GM19043 (cell line): ENCODE data around the gene BAHD1.
"Not testable (repeated sequence)": the region's sequence is repeated elsewhere in the genome, so short reads cannot be mapped to it uniquely, and the experiment has no call there.

Source experiments
- ATAC-seq: cut with Tn5 transposase; IDR thresholded peaks from one replicate; pipeline ENCODE4 v1.9.1; 2021; ENCODE audit warnings: low read depth; ENCODE audit not compliant: unreplicated experiment

Gene BAHD1

DNA sequence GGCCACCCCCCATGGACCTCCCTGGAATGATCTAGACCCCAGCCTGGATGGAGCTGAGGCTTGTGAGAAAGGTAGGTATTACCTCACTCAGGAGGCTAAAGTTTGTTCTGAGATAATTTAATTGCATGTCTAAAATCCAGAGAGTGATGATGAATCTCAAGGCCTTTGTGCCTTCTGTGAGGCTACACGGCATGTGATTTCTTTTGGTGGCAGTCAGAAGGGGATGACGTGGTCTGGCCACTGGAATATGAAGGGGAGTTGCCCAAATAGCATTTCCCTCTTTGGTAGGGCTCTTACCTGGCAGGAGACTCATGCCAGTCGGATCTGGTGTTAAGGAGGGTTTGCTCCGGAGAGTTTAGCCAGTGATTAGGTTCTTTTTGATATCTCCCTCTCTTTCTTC, 2.5 kb downstream of the BAHD1 start:
- ATAC-seq: no peak

GRCh38 chr15:40443846-40444245, 3.1 kb downstream of the BAHD1 start:
- no peak for ATAC-seq

DNA sequence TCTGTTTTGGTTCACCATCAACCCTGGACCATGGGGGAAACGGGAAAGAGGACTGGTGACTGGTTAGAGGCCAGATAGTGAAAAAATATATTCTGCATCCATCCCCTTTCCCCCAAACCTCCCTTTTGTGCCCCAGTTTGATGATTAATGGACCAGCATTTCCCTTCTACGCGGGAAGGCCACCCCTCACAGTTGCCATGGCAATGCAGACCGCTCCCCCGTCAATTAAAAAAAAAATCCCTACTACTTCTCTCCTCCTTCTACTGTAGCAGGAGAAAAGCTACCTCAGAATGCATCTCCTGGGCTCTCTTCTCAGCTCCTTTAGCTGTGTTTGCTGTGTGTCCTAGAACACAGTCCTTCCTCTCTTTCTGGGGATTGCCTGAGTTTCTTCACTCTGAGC, 4.0 kb downstream of the BAHD1 start:
- ATAC-seq: no peak

DNA sequence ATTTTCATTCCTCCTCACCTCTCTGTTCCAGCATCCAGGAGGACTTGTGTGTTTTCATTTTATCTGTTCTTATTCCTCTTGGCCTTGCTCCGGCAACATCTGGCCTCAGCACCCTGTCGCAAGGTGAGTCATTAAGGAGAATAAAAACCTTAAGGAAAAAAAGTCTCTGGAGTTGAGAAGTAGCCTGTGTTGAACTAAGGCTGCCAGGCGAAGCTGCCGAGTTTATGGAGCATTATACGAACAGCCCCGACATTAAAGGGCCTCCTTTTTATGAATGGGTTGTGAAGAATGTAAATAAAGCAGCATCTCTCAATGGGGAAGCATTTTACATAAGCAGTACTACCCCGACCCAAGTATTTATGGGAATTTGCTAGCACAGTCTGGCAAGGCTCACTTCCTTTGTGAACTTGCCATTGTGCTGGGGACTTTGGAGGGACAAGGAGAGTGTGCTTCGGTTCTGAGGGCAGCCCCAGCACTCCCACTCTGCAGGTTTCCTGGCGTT, 4.7 kb downstream of the BAHD1 start:
- no peak for ATAC-seq

- ATAC-seq: no peak
Observed at GRCh38 chr15:40446144-40446543, 5.4 kb downstream of the BAHD1 start.

GRCh38 chr15:40448354-40448753, 7.6 kb downstream of the BAHD1 start:
- no peak for ATAC-seq

- no peak for ATAC-seq
Observed at GRCh38 chr15:40449275-40449674, 8.5 kb downstream of the BAHD1 start.

GRCh38 chr15:40450047-40450446, 9.3 kb downstream of the BAHD1 start:
- no peak for ATAC-seq

- no peak for ATAC-seq
Observed at GRCh38 chr15:40451527-40452158, 10.9 kb downstream of the BAHD1 start.

GRCh38 chr15:40452296-40453090, 11.7 kb downstream of the BAHD1 start:
- ATAC-seq: peak; percentile 70

- ATAC-seq: not testable (repeated sequence)
Observed at GRCh38 chr15:40453941-40454340, 13.2 kb downstream of the BAHD1 start.

DNA sequence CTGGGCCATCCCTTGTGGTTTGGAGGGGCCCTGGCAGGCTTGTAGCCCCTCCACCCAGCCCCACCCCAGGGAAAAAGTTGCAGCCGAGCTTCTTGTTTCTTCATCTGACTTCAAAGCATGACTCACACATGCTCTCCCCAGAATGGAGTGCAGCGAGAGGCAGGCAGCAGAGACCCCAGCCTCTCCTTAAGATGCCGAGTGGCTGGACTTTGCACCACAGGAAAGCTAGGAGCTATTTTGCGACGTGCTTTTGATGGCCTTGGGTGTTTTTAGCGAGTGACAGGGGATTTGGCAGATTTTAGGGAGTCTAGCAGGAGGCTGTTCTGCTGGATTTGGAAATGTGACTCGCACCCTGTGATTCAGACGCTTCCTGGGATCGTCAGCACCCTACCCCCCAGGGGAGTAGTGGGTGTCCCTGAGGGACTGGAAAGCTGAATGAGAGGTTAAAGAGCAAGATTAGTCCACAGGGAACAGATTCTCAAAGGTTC, 14.2 kb downstream of the BAHD1 start:
- no peak for ATAC-seq

GRCh38 chr15:40456299-40456712, 15.6 kb downstream of the BAHD1 start:
- no peak for ATAC-seq

- no peak for ATAC-seq
Observed at GRCh38 chr15:40456738-40457137, 16.0 kb downstream of the BAHD1 start.

DNA sequence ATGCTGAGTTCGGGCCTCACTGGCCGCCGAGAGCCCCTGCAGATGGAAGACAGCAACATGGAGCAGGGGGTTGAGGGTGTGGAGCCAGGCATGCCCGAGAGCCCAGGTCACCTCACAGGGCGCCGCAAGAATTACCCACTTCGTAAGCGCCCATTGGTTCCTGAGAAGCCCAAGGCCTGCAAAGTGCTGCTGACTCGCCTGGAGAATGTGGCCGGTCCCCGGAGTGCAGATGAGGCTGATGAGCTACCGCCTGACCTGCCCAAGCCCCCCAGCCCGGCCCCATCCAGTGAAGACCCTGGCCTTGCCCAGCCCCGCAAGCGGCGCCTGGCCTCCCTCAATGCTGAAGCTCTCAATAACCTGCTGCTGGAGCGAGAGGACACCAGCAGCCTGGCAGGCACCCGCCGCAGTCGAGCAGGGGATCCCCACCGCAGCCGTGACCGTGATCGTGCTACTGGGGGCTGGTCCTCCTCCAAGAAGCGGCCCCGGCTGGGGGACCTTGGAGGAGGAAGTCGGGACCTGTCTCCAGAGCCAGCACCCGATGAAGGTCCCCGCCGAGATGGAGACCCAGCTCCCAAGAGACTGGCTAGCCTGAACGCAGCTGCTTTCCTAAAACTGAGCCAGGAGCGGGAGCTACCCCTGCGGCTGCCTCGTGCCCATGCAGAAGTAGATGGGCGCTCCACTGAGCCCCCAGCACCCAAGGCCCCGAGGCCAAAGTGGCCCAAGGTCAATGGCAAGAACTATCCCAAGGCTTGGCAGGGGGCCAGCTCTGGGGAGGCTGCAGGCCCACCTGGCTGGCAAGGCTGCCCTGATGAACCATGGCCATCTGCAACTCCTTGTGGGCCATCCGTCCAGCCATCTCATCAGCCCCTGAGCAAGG, 18.0 kb downstream of the BAHD1 start:
- no peak for ATAC-seq

GRCh38 chr15:40459391-40460015, 18.8 kb downstream of the BAHD1 start:
- ATAC-seq: no peak

DNA sequence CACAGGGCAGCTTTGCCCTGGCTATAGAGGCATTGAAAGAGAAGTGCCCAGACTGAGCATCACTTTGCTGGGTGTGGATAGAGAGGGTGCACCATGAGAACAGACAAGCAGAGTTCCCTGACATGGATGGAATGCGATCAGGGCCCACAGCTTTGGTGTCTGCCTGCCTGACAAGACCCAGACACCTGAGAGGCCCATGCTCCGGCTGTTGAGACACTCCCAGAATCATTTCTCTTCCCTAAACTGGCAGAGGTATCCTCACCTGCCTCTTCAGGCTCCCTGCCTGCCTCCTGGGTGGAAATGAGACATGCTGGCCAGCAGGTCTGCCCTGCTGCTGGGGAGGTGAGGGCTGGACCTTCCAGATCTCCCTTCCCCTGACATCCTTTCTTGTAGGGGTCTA, 19.7 kb downstream of the BAHD1 start:
- ATAC-seq: no peak

GRCh38 chr15:40461958-40462357, 21.2 kb downstream of the BAHD1 start:
- ATAC-seq: no peak

GRCh38 chr15:40463279-40463678, 22.5 kb downstream of the BAHD1 start:
- no peak for ATAC-seq

GRCh38 chr15:40463886-40464545, 23.3 kb downstream of the BAHD1 start:
- ATAC-seq: no peak
